ENCODE results near the gene IBSP.

DNA sequence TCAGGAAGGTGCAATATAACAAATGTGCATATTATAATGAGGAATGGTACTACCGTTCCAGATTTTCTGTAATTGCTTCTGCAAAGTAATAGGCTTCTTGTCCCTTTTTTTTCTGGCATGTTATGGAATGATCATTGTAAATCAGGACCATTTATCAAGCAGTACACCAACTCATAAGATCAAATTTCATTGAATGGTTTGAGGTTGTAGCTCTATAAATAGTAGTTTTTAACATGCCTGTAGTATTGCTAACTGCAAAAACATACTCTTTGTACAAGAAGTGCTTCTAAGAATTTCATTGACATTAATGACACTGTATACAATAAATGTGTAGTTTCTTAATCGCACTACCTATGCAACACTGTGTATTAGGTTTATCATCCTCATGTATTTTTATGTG is 12.6 kb downstream of the IBSP start:
- TF ChIP-seq, protein P1, sequence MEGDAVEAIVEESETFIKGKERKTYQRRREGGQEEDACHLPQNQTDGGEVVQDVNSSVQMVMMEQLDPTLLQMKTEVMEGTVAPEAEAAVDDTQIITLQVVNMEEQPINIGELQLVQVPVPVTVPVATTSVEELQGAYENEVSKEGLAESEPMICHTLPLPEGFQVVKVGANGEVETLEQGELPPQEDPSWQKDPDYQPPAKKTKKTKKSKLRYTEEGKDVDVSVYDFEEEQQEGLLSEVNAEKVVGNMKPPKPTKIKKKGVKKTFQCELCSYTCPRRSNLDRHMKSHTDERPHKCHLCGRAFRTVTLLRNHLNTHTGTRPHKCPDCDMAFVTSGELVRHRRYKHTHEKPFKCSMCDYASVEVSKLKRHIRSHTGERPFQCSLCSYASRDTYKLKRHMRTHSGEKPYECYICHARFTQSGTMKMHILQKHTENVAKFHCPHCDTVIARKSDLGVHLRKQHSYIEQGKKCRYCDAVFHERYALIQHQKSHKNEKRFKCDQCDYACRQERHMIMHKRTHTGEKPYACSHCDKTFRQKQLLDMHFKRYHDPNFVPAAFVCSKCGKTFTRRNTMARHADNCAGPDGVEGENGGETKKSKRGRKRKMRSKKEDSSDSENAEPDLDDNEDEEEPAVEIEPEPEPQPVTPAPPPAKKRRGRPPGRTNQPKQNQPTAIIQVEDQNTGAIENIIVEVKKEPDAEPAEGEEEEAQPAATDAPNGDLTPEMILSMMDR (conservative IDR thresholded peaks at IDR 0.05), result no peak
- no peak for TF ChIP-seq EZH2 (IDR thresholded peaks at IDR 0.05; ENCODE audit: low read depth)
